Smooth muscle cell of the brain vasculature (primary cell): ENCODE measurements around the gene APOL1.
"Not testable (repeated sequence)": the region's sequence is repeated elsewhere in the genome, so short reads cannot be mapped to it uniquely, and the experiment has no call there.

ENCODE experiments used
- DNase-seq: peaks from one replicate; pipeline ENCODE4 v3.0.0-alpha.2; 2012; ENCODE audit warnings: low read depth, low spot score

APOL1 gene

DNA sequence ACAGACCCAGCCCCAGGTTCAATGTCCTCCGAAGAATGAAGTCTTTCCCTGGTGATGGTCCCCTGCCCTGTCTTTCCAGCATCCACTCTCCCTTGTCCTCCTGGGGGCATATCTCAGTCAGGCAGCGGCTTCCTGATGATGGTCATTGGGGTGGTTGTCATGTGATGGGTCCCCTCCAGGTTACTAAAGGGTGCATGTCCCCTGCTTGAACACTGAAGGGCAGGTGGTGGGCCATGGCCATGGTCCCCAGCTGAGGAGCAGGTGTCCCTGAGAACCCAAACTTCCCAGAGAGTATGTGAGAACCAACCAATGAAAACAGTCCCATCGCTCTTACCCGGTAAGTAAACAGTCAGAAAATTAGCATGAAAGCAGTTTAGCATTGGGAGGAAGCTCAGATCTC, 14.1 kb downstream of the APOL1 start:
- DNase-seq: no peak

DNA sequence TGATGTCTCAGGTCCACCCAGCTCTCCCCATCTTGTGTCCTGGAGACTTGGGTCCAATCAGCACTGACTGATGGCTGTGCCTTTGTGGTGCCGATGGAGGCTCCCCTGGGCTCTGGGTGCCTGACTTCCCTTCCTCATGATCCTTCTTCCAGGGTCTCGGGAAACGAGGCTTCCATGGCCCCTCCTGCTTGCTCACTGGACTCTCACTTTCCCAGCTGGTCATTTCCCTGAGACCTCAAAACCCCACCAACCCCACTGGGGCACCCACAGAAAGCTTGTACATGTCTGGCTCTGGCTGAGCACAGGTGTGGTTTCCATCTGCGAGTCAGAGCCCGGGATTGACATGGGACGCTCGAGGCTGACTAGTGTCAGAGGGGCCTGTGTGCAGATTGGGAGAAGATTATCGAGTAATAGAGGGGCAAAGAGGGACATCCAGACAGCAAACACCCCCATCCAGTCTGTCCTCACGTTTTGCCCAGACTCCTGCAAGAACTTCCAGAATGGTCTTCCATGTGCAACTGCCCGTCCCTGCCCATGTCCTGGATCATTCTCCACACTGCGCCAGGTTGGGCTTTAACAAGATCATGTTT, 15.1 kb downstream of the APOL1 start:
- no peak for DNase-seq

DNA sequence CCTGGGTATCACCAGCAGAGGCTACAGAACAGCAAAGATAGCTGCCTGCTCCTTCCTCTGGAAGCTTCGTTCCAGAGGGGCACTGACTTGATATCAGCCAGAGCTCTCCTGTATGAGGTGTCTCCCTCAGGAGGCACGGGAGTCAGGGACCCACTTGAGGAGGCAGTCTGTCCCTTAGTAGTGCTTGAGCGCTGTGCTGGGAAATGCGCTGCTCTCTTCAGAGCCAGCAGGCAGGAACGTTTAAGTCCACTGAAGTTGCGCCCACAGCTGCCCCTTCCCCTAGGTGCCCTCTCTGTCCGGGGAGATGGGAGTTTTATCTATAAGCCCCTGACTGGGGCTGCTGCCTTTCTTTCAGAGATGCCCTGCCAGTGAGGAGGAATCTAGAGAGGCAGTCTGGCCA, 18.3 kb downstream of the APOL1 start:
- DNase-seq: not testable (repeated sequence)

GRCh38 chr22:36271951-36272350, 19.0 kb downstream of the APOL1 start:
- not testable (repeated sequence) for DNase-seq

- DNase-seq: no peak
These were observed 21.6 kb downstream of the APOL1 start for GRCh38 chr22:36274531-36274930.

DNA sequence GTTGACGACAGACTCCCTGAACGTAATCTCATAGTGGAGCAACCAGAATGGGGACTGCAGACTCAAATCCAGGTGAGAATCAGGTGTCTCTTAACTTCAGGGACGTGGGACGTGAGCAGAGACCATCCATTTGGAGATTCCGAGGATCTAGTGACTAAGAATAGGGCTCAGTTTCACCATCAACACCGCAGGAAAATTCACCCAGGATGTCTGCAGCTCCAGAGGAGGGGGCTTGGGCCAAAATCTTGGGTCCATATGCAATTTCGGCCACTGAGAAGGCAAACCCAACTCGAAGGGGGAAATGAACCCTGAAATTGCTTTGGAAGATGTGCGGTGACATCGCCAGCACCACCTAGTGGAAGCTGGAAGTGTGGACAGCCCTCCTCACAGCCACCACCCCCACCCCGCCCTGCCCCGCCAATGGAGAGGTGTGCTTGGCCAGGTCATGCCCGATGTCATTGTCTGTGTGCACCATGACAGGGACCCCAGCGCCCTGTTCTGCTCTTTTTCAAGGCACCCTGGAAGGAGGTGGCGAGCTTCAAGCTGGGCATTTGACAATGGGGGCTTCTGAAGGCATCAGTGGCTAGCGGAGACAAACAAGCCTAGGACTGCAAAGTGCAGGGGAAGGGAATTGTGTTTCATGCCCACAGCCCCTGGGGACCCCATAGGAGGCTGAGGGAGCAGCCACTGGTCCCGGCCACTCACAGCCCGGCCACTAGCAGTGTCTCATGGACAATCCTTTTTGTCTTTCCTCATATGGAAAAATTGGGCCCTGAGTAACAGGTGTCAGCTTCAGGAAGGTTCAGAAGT, 24.8 kb downstream of the APOL1 start:
- no peak for DNase-seq

- DNase-seq: no peak
These were observed 26.3 kb downstream of the APOL1 start for GRCh38 chr22:36279219-36279666.

GRCh38 chr22:36280379-36280778, 27.4 kb downstream of the APOL1 start:
- no peak for DNase-seq

DNA sequence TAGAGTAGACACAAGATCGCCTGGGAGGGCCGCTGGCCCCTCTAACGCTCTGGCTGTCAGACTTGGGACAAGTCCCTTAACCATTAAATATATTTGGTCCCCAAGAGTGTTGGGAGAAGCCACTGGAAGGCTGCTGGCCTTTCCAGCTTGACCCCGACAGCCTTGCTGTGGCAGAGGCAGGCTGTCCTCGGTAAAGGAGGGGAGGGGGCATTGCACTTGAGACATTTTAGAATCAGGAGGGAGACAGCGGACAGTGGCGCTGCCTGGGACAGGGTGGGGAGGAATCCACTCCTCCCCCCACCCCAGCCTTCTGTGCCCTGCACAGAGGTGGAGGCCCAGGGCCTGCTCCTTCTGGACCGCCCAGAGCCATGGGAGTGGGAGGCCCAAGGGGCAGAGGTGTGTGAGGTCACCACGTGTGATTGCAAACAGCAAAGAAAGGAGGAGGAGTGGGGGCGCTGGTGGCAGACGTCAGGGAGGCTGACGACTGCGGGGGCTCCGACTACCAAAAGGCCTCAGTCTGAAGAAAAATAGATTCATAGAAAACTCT, 28.9 kb downstream of the APOL1 start:
- DNase-seq: no peak

GRCh38 chr22:36282328-36282831, 29.4 kb downstream of the APOL1 start:
- DNase-seq: no peak

DNA sequence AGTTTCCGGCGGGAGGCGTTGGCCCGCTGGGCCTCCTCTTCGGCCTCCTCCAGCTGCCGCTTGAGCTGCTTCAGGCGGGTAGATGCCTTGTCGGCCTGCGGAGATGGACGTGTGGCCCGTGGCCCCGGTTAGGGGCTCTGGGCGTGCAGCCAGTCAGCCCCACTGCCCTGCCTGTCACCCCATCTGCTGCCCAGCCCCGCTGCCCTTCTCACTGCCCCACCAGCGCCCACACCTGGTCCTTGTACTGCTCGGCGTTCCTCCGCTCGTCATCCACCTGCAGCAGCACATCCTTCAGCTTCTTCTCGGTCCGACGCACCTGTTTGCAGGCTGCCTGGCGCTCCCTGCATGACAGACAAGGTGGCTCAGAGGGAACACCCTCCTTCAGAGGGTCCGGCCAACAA, 31.2 kb downstream of the APOL1 start:
- DNase-seq: no peak

DNA sequence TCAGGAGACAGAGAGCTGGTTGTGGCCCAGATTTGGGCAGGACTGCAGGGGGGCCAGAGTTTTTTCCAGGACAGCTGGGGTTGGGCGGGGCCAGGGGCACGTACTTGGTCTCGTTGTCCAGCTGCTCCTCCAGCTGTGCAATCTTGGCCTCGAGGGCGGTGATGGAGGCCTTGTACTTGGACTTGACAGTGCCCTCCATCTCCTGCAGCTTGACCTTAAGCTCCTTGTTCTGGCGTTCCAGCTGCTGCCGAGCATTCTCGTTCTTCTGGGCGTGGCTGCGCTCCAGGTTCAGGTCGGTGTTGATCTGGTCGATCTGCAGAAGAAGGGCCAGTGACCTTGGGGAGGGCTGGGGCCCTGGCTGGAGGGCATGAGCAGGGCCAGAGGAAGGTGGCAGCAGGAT, 32.1 kb downstream of the APOL1 start:
- no peak for DNase-seq

GRCh38 chr22:36285545-36285944, 32.6 kb downstream of the APOL1 start:
- DNase-seq: no peak

DNA sequence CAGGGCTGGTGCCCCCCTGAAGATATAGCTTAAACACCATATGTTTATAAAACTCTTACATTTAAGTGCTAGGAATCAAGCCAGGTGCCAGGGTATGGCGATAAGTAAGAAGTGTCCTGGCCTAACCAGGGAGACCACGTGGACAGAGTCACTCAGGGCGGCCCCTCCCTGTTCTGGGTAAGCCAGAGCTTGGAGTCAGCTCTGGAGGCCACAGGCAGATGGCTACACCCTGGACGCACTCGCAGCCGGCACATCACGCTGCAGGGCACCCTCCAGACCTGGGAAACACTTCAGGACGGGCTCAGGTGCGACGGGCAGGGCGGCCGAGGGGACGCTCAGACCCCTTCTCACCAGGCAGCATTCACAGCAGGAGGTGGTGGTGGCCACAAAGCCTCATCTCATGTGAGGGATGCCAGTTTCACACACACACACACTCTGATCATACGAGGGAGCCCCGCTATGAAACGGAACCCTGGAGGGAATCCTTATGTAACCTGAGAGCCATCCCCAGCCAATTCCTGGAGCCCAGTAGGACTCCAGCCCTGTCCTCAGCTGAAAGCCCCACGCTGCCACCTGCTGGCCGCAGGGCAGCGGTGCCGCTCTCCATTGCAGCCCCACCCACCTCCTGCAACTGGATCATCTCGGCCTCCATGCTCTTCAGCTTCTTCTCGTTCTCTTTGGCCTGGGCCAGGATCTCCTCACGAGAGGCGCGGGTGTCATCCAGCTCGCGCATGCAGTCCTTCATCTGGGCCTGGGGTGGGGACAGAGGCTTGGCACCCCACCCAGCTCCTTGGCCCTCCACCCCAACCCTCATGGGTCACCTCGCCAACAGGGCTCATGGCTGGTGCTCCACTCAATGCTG, 33.4 kb downstream of the APOL1 start:
- peak; percentile 82 for DNase-seq

DNA sequence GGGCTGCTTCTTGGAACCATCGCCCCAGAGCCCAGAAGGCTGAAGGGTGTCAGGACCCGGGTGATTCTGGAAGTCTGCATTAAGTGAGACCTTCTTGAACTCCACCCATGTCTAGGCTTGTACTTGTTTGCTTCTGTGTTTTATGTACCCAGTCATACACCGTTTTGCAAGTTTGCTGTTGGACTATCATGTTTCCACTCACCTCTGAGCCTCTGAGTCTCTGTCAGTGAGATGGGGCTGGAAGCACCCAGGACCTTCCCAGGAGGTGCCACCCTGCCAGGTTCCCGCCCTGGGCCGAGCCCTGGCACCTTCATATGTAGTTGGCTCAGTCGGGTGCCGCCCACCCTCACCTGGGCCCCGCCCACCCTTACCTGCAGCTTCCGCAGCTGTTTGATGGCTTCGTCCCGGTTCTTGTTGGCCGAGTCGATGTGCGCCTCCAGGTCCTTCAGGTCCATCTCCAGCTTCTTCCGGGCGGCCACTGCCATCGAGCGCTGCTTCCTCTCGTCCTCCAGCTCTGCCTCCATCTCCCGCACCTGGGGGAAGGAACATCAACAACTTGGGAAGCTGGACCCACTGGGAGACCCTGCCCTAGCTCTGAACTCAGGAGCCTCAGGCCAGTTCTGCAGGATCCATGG, 35.1 kb downstream of the APOL1 start:
- no peak for DNase-seq

GRCh38 chr22:36288571-36289405, 35.9 kb downstream of the APOL1 start:
- no peak for DNase-seq

GRCh38 chr22:36289406-36289870, 36.5 kb downstream of the APOL1 start:
- no peak for DNase-seq

DNA sequence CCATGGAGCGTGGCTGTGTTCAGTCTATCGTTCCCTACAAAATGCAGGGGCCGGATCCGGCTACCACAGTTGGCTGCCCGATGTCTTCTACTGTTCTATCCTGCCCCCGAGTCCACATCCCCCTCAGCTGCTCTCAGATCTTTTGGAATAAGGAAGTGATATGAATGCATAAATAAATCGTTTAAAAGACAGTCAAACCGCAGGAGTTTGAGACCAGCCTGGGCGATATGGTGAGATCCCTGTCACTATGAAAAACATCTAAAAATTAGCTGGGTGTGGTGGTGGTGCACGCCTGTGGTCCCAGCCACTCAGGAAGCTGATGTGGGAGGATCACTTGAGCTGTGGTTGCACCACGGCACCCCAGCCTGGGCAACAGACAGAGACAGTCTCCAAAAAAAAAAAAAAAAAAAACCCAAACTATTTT, 37.0 kb downstream of the APOL1 start:
- not testable (repeated sequence) for DNase-seq

DNA sequence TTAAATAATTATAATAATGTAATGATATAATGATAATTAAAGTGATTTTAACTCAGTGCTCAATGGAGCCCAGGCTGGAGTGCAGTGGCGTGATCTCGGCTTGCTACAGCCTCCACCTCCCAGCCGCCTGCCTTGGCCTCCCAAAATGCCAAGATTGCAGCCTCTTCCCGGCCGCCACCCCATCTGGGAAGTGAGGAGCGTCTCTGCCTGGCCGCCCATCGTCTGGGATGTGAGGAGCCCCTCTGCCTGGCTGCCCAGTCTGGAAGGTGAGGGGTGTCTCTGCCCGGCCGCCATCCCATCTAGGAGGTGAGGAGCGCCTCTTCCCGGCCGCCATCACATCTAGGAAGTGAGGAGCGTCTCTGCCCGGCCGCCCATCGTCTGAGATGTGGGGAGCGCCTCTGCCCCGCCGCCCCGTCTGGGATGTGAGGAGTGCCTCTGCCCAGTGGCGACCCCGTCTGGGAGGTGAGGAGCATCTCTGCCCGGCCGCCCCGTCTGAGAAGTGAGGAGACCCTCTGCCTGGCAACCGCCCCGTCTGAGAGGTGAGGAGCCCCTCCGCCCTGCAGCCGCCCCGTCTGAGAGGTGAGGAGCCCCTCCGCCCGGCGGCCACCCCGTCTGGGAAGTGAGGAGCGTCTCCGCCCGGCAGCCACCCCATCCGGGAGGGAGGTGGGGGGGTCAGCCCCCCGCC, 37.6 kb downstream of the APOL1 start:
- DNase-seq: not testable (repeated sequence)
